SH-SY5Y (cell line): ENCODE results near the gene COMP.

Experiments
- GATA2 ChIP-seq: IDR thresholded peaks from 2 replicates; pipeline ENCODE4 v1.6.1; 2011; ENCODE audit warnings: mild to moderate bottlenecking, low read depth, low read length
- GATA3 ChIP-seq: IDR thresholded peaks from 2 replicates; pipeline ENCODE4 v1.6.1; 2011; ENCODE audit warnings: low read depth, mild to moderate bottlenecking, low read length, moderate library complexity

DNA sequence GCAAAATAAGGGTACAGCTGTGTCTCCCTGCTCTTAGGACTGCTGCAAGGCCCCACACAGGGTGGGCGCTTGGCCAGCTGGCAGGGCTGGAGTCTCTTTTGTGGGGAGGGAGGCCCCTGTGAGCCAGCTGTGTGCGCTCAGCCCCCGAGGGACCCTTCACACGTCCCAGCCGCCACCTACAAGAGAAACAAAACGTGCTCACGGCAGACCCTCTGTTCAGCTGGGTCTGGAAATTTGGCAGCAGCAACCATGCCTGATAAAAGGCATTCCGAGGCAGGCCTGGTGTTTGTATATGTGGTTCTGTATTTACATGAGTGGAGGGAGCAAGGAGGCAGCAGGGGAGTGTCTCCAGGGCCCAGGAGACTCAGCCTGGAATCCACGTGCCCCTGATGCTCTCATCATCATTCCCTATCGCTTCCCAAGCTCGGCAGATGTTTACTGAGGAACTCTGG is 57.9 kb downstream of the COMP start:
- TF ChIP-seq GATA3 (no peak), GATA2 (no peak; the same call in 1 of the 2 replicates)
